NOMO-1 (cell line): ENCODE results near the gene CLEC6A.
A peak's percentile ranks its signal among the peaks of the same experiment; 100 is the strongest.
"Not testable (repeated sequence)": the region's sequence is repeated elsewhere in the genome, so short reads cannot be mapped to it uniquely, and the experiment has no call there.

Experiments used
- DNase-seq, 2 experiments: peaks; one replicate each; lab custom pipeline; 2025; ENCODE audit not compliant: unreplicated experiment in 2 of 2; lab: John Stamatoyannopoulos, UW

CLEC6A gene

GRCh38 chr12:8493084-8493483 lies 37.3 kb downstream of the CLEC6A start:
- DNase-seq, result peak; percentile 90 to 99

GRCh38 chr12:8495671-8496070 lies 39.9 kb downstream of the CLEC6A start:
- DNase-seq, result not testable (repeated sequence)

- not testable (repeated sequence) for DNase-seq
These were observed 40.3 kb downstream of the CLEC6A start for GRCh38 chr12:8496074-8496473.

GRCh38 chr12:8499616-8500015 lies 43.9 kb downstream of the CLEC6A start:
- peak in 1 of 2 experiments; percentile 15 for DNase-seq

GRCh38 chr12:8501720-8502119 lies 46.0 kb downstream of the CLEC6A start:
- peak; percentile 38 to 72 for DNase-seq

- no peak for DNase-seq
These were observed 48.6 kb downstream of the CLEC6A start for GRCh38 chr12:8504351-8504750.

GRCh38 chr12:8507596-8507995 lies 51.8 kb downstream of the CLEC6A start:
- no peak for DNase-seq

GRCh38 chr12:8508223-8508622 lies 52.5 kb downstream of the CLEC6A start:
- DNase-seq, result no peak

- no peak for DNase-seq
These were observed 53.4 kb downstream of the CLEC6A start for GRCh38 chr12:8508910-8509841.

GRCh38 chr12:8513256-8513655 lies 57.5 kb downstream of the CLEC6A start, which contains the start of gene CLEC4D:
TSS of gene CLEC4D (plus strand) at chr12:8513503. CDS start at chr12:8513733, 230 bp downstream.
- DNase-seq, result peak; percentile 36 to 65

- DNase-seq, result no peak
These were observed 62.2 kb downstream of the CLEC6A start for GRCh38 chr12:8517971-8518370.

GRCh38 chr12:8519171-8519570 lies 63.4 kb downstream of the CLEC6A start:
- peak; percentile 41 to 69 for DNase-seq

GRCh38 chr12:8527250-8528130 lies 71.7 kb downstream of the CLEC6A start:
- DNase-seq, result no peak
